Kasumi-1 (cell line): ENCODE data around the gene IVD.

ENCODE experiments used
- DNase-seq, 2 experiments: peaks; one replicate each; lab custom pipeline; 2025; lab: John Stamatoyannopoulos, UW

Gene IVD

DNA sequence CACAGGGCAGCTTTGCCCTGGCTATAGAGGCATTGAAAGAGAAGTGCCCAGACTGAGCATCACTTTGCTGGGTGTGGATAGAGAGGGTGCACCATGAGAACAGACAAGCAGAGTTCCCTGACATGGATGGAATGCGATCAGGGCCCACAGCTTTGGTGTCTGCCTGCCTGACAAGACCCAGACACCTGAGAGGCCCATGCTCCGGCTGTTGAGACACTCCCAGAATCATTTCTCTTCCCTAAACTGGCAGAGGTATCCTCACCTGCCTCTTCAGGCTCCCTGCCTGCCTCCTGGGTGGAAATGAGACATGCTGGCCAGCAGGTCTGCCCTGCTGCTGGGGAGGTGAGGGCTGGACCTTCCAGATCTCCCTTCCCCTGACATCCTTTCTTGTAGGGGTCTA, 54.8 kb downstream of the IVD start:
- no peak for DNase-seq

DNA sequence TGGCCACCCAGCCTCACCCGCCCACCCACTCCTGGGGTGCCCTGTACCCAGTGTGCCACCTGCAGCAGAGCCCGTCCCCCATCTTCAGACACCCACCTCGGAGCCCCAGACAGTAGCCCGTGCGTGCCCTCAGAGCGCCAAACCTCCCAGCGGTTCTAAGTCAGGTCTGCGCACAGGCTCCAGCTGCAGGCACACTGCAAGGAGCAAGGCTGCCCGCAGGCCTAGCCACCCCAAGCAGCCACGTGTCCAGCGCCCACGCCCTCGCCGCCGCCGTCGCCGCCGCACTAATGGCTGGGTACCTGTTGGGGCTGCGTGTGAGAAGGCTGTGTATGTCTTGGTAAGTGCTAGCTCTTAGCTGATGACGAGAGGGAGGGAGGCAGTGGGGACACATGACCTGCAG, 56.4 kb downstream of the IVD start:
- no peak for DNase-seq

DNA sequence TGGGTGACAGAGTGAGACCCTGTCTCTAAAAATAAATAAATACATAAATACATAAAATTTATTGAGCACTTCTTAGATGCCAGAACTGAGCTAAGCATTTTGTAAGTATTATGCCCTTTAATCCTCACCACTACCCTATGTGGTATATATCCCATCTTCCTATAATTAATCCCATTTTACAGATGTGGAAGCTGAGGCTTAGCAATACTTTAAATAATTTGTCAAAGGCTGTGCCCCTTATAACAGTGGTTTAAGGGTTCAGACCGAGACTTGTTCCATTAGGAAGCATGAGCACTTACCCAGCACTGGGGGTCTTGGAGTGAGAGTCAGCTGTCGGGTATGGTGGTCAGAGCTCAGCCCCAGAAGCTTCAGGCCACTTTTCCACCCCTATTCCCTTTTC, 57.7 kb downstream of the IVD start:
- DNase-seq = no peak

DNA sequence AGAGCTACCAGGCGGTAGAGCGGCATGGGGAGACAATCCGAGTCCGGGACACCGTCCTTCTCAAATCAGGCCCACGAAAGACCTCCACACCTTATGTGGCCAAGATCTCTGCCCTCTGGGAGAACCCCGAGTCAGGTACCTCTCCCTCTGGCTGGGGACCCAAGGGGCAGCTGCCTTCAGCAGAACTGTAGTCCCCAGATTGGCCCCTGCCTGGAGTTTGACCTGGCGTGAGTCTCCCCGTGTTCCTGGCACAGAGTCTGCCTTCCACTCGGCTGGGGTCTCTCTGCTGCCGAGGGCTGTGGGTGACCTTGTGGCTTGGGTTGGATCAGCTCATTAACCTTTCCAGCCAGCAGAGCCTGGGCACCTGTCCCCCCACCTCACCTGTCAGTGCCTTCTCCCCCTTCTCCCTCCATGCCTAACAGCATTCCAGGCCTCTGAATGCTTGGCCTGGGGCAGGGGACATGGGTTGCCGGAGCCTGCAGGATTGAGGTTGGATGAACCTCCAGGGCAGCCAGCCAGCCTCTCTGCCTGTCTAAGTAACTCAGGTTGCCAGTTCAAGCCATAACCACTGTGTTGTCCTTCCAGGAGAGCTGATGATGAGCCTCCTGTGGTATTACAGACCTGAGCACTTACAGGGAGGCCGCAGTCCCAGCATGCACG, 58.4 kb downstream of the IVD start:
- no peak for DNase-seq

DNA sequence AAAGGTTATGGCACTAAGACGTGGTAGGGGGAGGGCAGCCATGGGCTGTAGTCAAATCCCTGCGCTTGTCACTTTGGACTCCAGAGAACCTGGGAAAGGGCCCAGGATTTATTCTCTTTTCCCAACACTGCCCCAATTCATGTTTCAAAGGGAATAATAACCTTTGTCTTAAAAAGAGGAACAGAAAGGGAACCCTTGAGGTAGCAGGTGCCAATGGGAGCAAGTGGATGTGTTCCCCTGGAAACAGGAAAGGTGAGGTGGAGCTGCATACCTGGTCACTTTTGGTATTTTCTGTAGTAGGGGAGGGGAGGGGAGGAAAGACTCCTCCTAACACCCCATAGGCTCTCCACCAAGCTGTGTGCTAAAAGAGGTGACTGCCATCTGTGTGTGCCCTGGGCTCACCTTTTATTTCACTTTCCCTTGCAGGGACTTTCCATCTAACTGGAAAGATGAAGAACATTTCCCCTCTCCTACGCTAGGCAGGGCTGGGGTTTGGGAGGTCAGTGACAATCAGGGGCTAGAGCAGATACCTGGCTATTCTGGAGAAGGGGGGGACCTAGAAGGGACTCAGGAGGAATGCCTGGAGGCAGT, 59.1 kb downstream of the IVD start:
- DNase-seq = no peak

DNA sequence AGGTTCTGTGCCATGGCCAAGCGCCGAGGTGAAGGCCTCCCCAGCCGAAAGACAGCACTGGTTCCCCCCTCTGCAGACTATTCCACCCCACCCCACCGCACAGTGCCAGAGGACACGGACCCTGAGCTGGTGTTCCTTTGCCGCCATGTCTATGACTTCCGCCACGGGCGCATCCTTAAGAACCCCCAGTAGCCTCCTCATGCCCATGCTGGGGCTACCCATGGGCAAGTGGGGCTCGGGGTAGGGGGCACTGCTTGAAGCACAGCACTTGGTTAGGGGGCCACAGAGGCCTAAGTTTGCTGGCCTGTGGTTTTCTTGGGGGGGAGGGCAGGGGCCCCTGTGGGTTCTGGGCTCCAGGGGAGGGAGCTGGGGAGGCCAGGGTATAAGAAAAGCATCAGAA, 60.3 kb downstream of the IVD start:
- DNase-seq = no peak

DNA sequence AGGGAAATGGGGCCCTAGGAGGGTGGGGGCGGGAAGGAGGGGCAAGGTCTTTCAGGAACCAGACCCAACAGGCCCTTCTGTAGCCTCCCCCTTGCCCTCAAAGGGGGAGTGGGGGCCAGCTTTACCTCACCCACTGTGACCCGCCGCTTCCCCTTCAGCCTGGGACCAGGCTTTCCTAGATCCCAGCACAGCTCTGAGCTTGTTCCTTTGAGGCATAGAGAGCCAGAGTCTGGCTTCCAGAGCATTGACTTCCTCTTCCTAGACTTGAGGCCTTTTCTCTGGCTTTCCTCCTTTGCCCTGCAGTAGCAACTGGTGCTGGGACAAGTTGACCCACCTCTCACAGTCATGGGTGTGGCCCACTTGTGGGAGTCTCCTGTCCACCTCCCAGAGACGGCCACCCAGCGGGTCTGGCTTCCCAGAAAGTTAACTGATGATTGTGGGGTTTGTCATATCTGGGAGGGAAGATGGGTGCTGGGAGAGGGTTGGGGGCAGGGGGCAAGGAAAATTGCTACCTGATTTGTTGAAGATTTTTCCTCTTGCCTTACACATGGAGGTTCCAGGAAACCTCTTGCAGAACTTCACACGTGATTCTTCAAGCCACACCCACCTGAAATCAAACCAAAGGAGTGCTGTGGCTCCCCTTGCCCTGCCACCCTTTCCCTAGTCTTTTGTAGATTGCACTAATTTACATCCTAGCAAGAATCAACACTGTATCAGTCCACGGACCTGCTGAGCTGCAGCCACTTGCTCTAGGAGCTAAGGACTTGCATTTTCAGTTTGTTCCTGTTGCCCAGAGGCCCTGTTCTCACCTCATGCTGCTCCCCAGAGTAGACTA, 61.0 kb downstream of the IVD start:
- no peak for DNase-seq

DNA sequence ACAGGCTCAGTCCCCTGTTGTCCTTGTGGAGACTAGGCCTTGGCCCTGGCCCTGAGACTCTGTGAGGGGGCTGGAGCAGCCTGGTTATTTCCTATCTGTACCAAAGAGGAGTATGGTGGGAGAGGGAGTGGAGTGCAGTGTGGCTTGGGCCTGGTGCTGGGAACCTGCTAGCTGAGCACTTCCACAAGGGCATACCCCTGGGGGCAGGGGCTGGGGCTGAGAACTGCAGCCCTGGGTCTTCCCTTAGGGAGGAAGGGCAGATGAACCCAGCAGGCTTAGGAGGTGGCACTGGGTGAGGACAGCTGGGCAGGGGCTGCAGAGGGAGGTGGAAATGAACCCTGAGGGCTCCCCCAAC, 61.6 kb downstream of the IVD start:
- DNase-seq = no peak

DNA sequence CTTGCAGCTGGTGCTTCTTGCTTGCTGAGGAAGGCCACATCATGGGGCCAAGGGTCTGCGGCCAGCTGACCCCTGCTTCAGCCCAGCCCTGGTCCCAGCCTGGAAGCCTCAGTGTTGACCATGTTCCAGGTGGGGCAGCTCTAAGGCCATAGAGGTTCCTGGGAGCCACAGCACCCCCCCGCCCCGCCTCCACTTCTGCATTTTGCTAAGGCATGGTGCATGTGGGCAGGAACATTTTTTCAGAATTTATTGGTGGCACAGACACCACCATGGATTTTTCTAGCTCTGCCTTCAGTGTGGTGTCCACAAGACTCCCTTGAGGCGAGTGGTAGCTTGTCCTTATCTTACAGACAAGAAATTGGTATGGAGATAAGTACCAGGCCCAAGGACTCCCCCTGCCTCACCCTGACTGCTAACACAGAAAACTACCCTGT, 63.3 kb downstream of the IVD start:
- DNase-seq = no peak

DNA sequence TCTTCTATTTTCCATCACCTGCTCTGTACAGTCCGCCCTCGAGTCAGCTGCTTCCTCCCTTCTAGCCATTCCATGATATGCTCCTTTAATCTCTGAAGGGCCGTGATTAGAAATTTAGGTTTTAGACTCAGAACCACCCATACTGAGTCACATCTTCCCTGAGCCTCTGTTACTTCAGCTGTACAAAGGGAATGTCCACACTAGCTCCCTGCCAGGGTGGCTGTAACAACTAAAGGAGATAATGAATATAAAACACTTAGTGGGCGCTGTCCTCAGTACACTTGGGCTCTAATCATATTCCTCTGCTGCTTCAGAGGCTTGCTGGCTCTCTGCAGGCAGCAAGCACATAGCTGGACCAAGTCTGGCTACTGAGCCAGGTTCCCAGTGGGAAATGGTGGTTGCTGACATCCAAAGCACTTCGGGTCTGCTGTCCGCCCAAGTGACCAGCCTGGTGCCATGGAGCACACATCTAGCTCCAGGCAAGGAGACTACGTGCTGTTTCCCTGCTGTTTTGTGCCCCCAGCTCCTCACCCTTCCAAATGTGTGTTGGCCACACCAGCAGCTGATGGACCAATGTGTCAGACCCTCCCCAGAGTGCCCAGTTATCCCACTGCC, 64.3 kb downstream of the IVD start:
- DNase-seq = no peak

DNA sequence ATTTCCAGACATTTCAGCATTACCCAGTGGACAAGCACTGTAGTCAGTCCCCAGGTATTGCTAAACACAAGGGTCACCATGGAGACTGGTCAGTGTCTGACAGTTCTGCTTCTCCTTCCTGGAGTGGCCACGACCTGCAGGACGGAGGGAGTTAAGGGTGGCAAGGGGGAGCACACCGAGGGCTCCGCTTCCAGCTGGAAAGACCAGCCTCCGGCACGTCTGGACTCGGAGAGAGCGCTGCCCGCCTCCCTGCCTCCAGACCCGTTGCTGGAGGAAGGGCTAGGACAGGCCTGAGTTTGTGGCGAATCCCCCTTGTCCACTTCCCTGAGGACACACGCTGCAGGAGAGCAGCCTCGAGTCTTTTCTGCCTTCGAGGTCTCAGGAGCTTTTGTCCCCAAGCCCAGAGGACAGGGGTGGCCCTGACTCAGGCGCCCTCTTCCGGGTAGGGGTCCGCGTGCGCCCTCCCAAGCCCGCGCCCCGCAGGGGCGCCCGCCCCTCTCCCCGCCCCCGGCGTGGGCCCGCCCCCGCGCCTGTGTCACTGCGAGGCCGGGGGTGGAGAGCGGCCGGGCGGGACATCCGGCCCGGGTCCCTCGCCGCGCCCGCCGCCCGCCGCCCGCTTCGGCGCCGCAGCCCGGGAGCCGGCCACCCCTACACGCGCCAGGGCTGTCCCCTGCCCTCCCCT, 65.0 kb downstream of the IVD start, which contains the start of gene CHST14:
CHST14 (plus strand) TSS at position 562 of the 682 bp plus-strand sequence. CDS start 230 bp downstream, outside the sequence.
- no peak for DNase-seq
